Calu3 (cell line): Measurements from ENCODE around the gene BPIFB2. TPM values are rescaled to one million over a fixed set of nuclear protein-coding genes. Genes with fewer than 3 reads are reported as not detected.

Experiments
- BruUV-seq: library from RNA; stranded (reverse); fragments of 400-500 nt; replicated peaks from 2 replicates; lab custom pipeline; 2021; lab: Mats Ljungman, UMichigan
- CTCF ChIA-PET: fragments of 300-600 bp; sonication (Branson Sonifier 250); formaldehyde crosslinking; loops from one replicate; lab custom pipeline; 2022; ENCODE audit warnings: antibody characterized with exemption; lab: Charles Lee
- DNase-seq: peaks from one replicate; pipeline ENCODE4 v3.0.0; 2022
- H3K27ac Mint-ChIP-seq: one replicate; pipeline ENCODE4 v1.8.0; 2022; ENCODE audit warnings: mixed read lengths; ENCODE audit not compliant: unreplicated experiment
- H3K27me3 Mint-ChIP-seq: one replicate; pipeline ENCODE4 v1.8.0; 2022; ENCODE audit warnings: mixed read lengths; ENCODE audit not compliant: unreplicated experiment
- H3K36me3 Mint-ChIP-seq: one replicate; pipeline ENCODE4 v1.8.0; 2022; ENCODE audit warnings: mild to moderate bottlenecking, moderate library complexity, mixed read lengths; ENCODE audit not compliant: insufficient read depth, unreplicated experiment
- H3K4me1 Mint-ChIP-seq: one replicate; pipeline ENCODE4 v1.8.0; 2022; ENCODE audit warnings: mild to moderate bottlenecking, low read depth, mixed read lengths; ENCODE audit not compliant: unreplicated experiment
- H3K4me3 Mint-ChIP-seq: one replicate; pipeline ENCODE4 v1.8.0; 2022; ENCODE audit warnings: mild to moderate bottlenecking, low read depth, moderate library complexity, mixed read lengths; ENCODE audit not compliant: unreplicated experiment
- H3K9me3 Mint-ChIP-seq: one replicate; pipeline ENCODE4 v1.8.0; 2022; ENCODE audit warnings: low read depth, mixed read lengths; ENCODE audit not compliant: unreplicated experiment
- CTCF ChIP-seq: fragments of 200-600 bp; IDR thresholded peaks from one replicate; pipeline ENCODE4 v1.8.0; 2022; ENCODE audit warnings: antibody characterized with exemption; ENCODE audit not compliant: unreplicated experiment
- intact Hi-C: fragments of 100-400 bp; cut with micrococcal nuclease; formaldehyde crosslinking; loops from one replicate; pipeline ENCODE4 v1.10.0; 2022; ENCODE audit not compliant: unreplicated experiment
- total RNA-seq: library from RNA; stranded (reverse); gene quantifications from 2 replicates; pipeline ENCODE4 v1.2.3, GENCODE V29; 2022

Gene BPIFB2
- total RNA-seq, 1 experiment from 2014 or later: not detected

GRCh38 chr20:32964575-32964974, 42.9 kb upstream of the BPIFB2 start:
- intact Hi-C loops: no loop called here
- no peaks in the 10 kb centered on the region for H3K4me1 Mint-ChIP-seq
- no peak for DNase-seq
- no peak overlapping the region for H3K4me3 Mint-ChIP-seq
- H3K27me3 Mint-ChIP-seq: peaks cover 86% of the 10 kb centered on the region
- no peak for TF ChIP-seq CTCF
- no peaks in the 10 kb centered on the region for H3K36me3 Mint-ChIP-seq
- BruUV-seq: no TSS peak
- H3K9me3 Mint-ChIP-seq: no peaks in the 10 kb centered on the region
- no peak overlapping the region for H3K27ac Mint-ChIP-seq
- CTCF ChIA-PET: interaction anchor here (1.3 kb wide), 1 partner anchor 13 kb away, joined by 3 read pairs; no protein-coding TSS in a partner anchor

- CTCF ChIA-PET: interaction anchor here (0.6 kb wide), 1 partner anchor 55 kb away, joined by 13 read pairs; no protein-coding TSS in a partner anchor
- H3K27ac Mint-ChIP-seq: no peak overlapping the region
- no peaks in the 10 kb centered on the region for H3K9me3 Mint-ChIP-seq
- no peaks in the 10 kb centered on the region for H3K4me1 Mint-ChIP-seq
- no peak overlapping the region for H3K4me3 Mint-ChIP-seq
- no peaks in the 10 kb centered on the region for H3K36me3 Mint-ChIP-seq
- TF ChIP-seq CTCF: no peak
- no TSS peak for BruUV-seq
- peaks cover 84% of the 10 kb centered on the region for H3K27me3 Mint-ChIP-seq
- intact Hi-C loops: no loop called here
- DNase-seq: no peak
Measured at GRCh38 chr20:32965115-32965514, 42.4 kb upstream of the BPIFB2 start.

GRCh38 chr20:32965581-32966373, 41.7 kb upstream of the BPIFB2 start:
- Mint-ChIP-seq H3K27me3 (peaks cover 82% of the 10 kb centered on the region), H3K27ac (no peak overlapping the region), H3K36me3 (no peaks in the 10 kb centered on the region), H3K9me3 (no peaks in the 10 kb centered on the region), H3K4me3 (no peak overlapping the region), H3K4me1 (no peaks in the 10 kb centered on the region)
- TF ChIP-seq CTCF: no peak
- BruUV-seq: no TSS peak
- intact Hi-C loops: no loop called here
- DNase-seq: no peak
- CTCF ChIA-PET: interaction anchor here (0.6 kb wide), 1 partner anchor 55 kb away, joined by 13 read pairs; no protein-coding TSS in a partner anchor

GRCh38 chr20:32966382-32966781, 41.1 kb upstream of the BPIFB2 start:
- Mint-ChIP-seq H3K4me1 (no peaks in the 10 kb centered on the region), H3K9me3 (no peaks in the 10 kb centered on the region), H3K36me3 (no peaks in the 10 kb centered on the region), H3K27me3 (peaks cover 76% of the 10 kb centered on the region), H3K27ac (no peak overlapping the region), H3K4me3 (no peak overlapping the region)
- no peak for TF ChIP-seq CTCF
- CTCF ChIA-PET: no interaction called here
- BruUV-seq: no TSS peak
- intact Hi-C loops: no loop called here
- no peak for DNase-seq
